HFF-Myc (cell line): Measurements from ENCODE around the gene LCORL.

Source experiments
- DNase-seq: peaks from one replicate; pipeline ENCODE4 v3.0.0-alpha.2; 2011; ENCODE audit warnings: low read depth; ENCODE audit errors: extremely low read depth
- H3K4me3 ChIP-seq: replicated peaks from 2 replicates; pipeline ENCODE4 v1.5.1; 2011; ENCODE audit warnings: low read depth, mild to moderate bottlenecking, control low read depth, low read length
- TF ChIP-seq, protein P1 (sequence below): IDR thresholded peaks from 2 replicates; pipeline ENCODE4 v1.5.1; 2012; ENCODE audit warnings: mild to moderate bottlenecking, low read depth, low read length, control low read depth; ENCODE audit errors: missing control alignments

Gene LCORL

GRCh38 chr4:17941731-17942130, 79.8 kb downstream of the LCORL start:
- no peak overlapping the region for H3K4me3 ChIP-seq
- DNase-seq = no peak
- TF ChIP-seq, protein P1, sequence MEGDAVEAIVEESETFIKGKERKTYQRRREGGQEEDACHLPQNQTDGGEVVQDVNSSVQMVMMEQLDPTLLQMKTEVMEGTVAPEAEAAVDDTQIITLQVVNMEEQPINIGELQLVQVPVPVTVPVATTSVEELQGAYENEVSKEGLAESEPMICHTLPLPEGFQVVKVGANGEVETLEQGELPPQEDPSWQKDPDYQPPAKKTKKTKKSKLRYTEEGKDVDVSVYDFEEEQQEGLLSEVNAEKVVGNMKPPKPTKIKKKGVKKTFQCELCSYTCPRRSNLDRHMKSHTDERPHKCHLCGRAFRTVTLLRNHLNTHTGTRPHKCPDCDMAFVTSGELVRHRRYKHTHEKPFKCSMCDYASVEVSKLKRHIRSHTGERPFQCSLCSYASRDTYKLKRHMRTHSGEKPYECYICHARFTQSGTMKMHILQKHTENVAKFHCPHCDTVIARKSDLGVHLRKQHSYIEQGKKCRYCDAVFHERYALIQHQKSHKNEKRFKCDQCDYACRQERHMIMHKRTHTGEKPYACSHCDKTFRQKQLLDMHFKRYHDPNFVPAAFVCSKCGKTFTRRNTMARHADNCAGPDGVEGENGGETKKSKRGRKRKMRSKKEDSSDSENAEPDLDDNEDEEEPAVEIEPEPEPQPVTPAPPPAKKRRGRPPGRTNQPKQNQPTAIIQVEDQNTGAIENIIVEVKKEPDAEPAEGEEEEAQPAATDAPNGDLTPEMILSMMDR = no peak

DNA sequence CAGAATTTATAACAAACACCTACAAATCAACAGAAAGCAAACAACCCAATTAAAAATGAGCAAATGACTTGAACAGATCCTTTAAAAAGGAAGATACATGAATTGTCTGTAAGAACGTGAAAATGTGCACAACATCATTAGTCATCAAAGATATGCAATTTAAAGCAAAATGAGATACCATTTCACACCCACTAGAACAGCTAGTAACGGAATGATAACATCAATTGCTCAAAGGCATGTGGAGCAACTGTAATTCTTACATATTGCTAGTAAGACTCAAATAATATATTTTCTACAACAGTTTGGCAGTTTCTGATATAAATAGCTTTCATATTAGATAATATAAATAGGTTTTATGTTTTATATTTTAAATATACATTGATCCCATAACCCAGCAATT, 82.5 kb downstream of the LCORL start:
- H3K4me3 ChIP-seq = no peak overlapping the region
- no peak for DNase-seq
- TF ChIP-seq, protein P1 = no peak

- no peak for DNase-seq
- H3K4me3 ChIP-seq = no peak overlapping the region
- TF ChIP-seq, protein P1 = no peak
These were observed 87.3 kb downstream of the LCORL start for GRCh38 chr4:17934286-17934685.

GRCh38 chr4:17933126-17933525, 88.4 kb downstream of the LCORL start:
- no peak overlapping the region for H3K4me3 ChIP-seq
- TF ChIP-seq, protein P1 = no peak
- DNase-seq = no peak

DNA sequence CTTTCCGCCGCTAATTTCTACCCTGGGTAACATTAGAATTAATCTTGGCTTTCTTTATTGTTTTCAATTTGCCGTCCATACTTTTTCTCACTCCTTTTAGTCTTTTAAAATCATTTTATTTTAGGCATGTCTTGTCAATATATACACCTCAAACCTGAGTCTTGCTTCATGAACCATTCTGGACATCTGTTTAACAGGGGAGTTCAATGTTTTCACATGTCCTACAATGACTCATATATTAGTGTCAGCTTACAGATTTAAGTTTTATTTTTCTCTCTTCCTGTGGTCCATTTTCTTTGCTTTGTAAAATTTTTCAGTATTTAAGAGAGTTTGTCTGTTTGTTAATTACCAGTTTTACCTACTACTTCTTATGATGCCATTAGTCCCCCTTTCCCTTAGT, 89.5 kb downstream of the LCORL start:
- no peak overlapping the region for H3K4me3 ChIP-seq
- TF ChIP-seq, protein P1 = no peak
- no peak for DNase-seq

DNA sequence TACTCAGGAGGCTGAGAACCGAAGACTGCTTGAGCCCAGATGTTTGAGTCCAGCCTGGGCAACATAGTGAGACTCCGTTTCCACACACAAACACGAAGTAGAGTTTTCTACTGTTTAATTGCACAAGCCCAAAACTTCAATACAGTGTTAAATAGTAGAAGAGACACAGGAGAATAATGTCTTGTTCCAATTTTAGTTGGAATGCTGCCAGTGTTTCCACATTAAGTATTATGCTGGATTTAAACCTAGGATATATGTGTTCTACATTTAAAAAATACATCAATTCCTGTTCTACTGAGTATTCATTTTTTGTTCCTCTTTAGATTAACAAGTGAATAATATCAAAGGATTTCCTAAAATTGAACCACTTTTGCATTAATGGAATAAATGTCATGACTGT, 91.3 kb downstream of the LCORL start:
- H3K4me3 ChIP-seq = no peak overlapping the region
- TF ChIP-seq, protein P1 = no peak
- DNase-seq = no peak

GRCh38 chr4:17924189-17924588, 97.4 kb downstream of the LCORL start:
- no peak for DNase-seq
- TF ChIP-seq, protein P1 = no peak

More at GRCh38 chr4:17924189-17924588, 97.4 kb downstream of the LCORL start:
- H3K4me3 ChIP-seq = no peak overlapping the region
